Breast epithelium (tissue), 4 donors: ENCODE data around the gene MPP1. TPM values are rescaled to one million over a fixed set of nuclear protein-coding genes. Genes with fewer than 3 reads are reported as not detected.

Source experiments
- DNase-seq, 2 donors: peaks; one replicate each; pipeline ENCODE4 v3.0.0-alpha.2; 2019; ENCODE audit warnings: low spot score in 2 of 2
- H3K27ac ChIP-seq, 2 donors: fragments of 200-600 bp; sonication (generic) in 1 of 2; one replicate each; pipeline ENCODE4 v1.5.1; 2016 to 2019; ENCODE audit warnings: mild to moderate bottlenecking in 1 of 2
- H3K27me3 ChIP-seq, 2 donors: fragments of 200-600 bp; sonication (generic) in 1 of 2; one replicate each; pipeline versions ENCODE4 v1.5.1 to v1.6.0; 2017 to 2019; ENCODE audit warnings: control low read depth in 1 of 2, mild to moderate bottlenecking in 1 of 2
- H3K36me3 ChIP-seq: fragments of 200-600 bp; one replicate; pipeline ENCODE4 v1.5.1; 2019
- H3K4me1 ChIP-seq, 2 donors: fragments of 200-600 bp; sonication (generic); one replicate each; pipeline ENCODE4 v1.5.1; 2016 to 2019; ENCODE audit warnings: control low read depth in 1 of 2
- H3K4me3 ChIP-seq, 3 donors: fragments of 200-600 bp; sonication (generic); 1 replicate in 2 of 3; 2 replicates in 1 of 3; pipeline ENCODE4 v1.5.1; 2016 to 2019; ENCODE audit warnings: mild to moderate bottlenecking in 3 of 3, moderate library complexity in 2 of 3
- H3K9me3 ChIP-seq, 2 donors: fragments of 200-600 bp; sonication (generic) in 1 of 2; one replicate each; pipeline ENCODE4 v1.5.1; 2016 to 2019; ENCODE audit warnings: control low read depth in 1 of 2
- POLR2A ChIP-seq: fragments of 450-650 bp; IDR thresholded peaks from one replicate; pipeline ENCODE4 v1.6.1; 2016; ENCODE audit warnings: antibody characterized with exemption, mild to moderate bottlenecking, moderate library complexity
- POLR2AphosphoS5 ChIP-seq, 3 donors: sonication (generic); formaldehyde crosslinking; IDR thresholded peaks; one replicate each; pipeline ENCODE4 v1.6.1; 2017; ENCODE audit warnings: antibody characterized with exemption in 3 of 3
- intact Hi-C: fragments of 100-400 bp; cut with DNase I; formaldehyde crosslinking; loops from one replicate; pipeline ENCODE4 v1.15.1; 2023; ENCODE audit warnings: low total_unique reads
- total RNA-seq, 3 donors: library from RNA; depleted of rRNA; stranded (reverse); fragments of >200 nt; gene quantifications; one replicate each; pipeline ENCODE4 v1.1.0, GENCODE V29; 2016
- TF ChIP-seq, protein P1 (sequence below), 3 donors: fragments of 450-650 bp; IDR thresholded peaks; one replicate each; pipeline ENCODE4 v1.5.1; 2016 to 2017; ENCODE audit warnings: antibody characterized with exemption in 3 of 3, mild to moderate bottlenecking in 3 of 3, moderate library complexity in 3 of 3

Gene MPP1
- total RNA-seq, 3 donors from 2014 or later, result 19.3 to 55.4 (median 24.3) TPM

DNA sequence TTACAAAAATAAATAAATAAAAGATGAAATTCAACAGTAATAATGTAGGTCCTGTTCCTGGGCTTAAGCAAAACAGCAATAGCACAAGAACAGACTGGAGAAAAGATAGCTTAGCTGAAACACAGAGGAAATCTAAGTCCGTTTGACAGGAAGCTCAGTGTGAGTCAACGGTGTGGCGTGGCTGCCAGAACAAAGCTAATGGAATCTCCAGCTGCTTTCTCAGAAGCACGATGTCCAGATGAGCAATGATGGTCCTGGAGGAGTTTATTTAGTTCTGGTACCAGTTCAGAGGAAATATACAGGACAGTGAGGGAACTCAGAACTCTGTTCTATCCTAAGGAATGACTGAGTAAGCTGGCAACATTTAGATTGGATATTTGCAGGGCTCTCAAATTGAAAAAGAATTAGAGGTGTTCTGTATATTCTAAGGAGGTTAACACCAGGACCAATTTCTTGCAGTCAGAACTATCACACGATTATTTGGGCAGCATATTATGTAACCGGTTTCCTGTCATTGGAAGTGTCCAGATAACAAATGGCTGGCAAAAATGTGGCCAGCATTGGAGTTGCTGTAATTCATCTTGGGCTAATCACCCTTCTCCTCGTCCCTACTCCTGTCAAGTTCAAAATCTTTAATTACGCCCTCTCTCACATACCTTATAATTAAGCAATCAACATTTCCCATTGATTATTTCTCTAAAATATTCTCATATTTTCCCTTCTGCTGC is 67.1 kb downstream of the MPP1 start:
- DNase-seq, result no peak
- Histone ChIP-seq H3K4me3 (no peak overlapping the region), H3K27ac (peak overlapping the region in 1 of 2 donors; percentile 36), H3K36me3 (no peaks in the 10 kb centered on the region), H3K4me1 (no peaks in the 10 kb centered on the region), H3K9me3 (no peaks in the 10 kb centered on the region), H3K27me3 (peaks cover 0 to 10% of the 10 kb centered on the region in 2 donors)
- intact Hi-C loops, result no loop called here
- TF ChIP-seq, protein P1, sequence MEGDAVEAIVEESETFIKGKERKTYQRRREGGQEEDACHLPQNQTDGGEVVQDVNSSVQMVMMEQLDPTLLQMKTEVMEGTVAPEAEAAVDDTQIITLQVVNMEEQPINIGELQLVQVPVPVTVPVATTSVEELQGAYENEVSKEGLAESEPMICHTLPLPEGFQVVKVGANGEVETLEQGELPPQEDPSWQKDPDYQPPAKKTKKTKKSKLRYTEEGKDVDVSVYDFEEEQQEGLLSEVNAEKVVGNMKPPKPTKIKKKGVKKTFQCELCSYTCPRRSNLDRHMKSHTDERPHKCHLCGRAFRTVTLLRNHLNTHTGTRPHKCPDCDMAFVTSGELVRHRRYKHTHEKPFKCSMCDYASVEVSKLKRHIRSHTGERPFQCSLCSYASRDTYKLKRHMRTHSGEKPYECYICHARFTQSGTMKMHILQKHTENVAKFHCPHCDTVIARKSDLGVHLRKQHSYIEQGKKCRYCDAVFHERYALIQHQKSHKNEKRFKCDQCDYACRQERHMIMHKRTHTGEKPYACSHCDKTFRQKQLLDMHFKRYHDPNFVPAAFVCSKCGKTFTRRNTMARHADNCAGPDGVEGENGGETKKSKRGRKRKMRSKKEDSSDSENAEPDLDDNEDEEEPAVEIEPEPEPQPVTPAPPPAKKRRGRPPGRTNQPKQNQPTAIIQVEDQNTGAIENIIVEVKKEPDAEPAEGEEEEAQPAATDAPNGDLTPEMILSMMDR (IDR thresholded peaks at IDR 0.05), result no peak
- TF ChIP-seq POLR2AphosphoS5 (IDR thresholded peaks at IDR 0.05) (no peak), POLR2A (no peak)

DNA sequence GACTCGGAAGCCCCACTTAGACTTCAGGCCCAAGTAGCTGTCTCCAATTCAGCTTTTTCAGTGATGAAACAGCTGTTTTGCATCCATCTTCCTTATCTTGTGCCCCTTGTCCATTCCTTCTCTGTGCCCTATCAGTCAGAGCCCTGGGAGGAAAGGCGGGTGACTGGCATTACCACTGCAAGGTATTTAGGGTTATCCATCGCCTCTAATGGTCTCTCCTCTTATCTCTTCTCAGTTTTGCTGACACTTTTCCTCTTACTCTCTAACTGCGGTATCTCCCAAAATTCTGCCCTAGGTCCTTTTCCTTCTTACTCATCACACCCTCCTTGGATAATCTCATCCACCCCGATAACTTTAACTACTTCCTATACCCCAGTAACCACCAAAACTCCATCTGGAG is 68.1 kb downstream of the MPP1 start:
- TF ChIP-seq, protein P1 (IDR thresholded peaks at IDR 0.05), result no peak
- TF ChIP-seq POLR2AphosphoS5 (IDR thresholded peaks at IDR 0.05), result no peak
- no peak for TF ChIP-seq POLR2A
- no peak for DNase-seq
- Histone ChIP-seq H3K4me3 (no peak overlapping the region), H3K9me3 (no peaks in the 10 kb centered on the region), H3K27ac (peak overlapping the region in 1 of 2 donors; percentile 26), H3K36me3 (no peaks in the 10 kb centered on the region), H3K4me1 (no peaks in the 10 kb centered on the region), H3K27me3 (peaks cover 0 to 10% of the 10 kb centered on the region in 2 donors)
- intact Hi-C loops, result no loop called here

DNA sequence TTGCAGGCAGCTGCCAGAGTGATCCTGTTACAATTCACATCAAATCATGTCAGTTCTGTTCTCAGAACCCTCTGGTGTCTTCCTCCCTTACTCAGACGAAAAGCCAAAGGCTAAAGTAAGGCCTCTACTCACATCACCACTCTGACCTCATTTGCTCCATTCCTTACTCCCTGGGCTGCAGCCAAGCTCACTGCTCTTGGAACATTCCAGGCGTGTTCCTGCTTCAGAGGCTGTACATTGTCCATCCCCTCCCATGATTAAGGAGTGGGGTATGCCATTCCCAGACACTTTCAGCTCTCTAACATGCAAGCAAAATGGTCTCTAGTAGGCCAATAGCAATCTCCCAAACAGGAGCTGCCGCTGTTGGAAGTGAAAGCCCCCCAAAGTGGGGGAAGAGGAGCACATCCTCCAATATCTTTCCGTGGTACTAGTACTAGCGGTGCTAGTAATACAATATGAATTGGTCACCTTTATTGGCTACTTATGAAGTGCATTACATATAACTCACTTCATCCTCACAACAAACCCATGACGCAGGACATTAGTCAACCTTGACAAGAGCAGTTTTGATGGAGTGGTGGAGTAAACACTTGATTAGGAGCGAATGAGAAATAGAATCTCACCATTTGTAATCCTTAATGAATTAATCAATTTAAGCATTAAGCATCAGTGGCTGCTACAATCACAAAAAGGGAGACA is 69.4 kb downstream of the MPP1 start:
- intact Hi-C loops, result no loop called here
- Histone ChIP-seq H3K36me3 (no peaks in the 10 kb centered on the region), H3K27me3 (peaks cover 0 to 10% of the 10 kb centered on the region in 2 donors), H3K9me3 (no peaks in the 10 kb centered on the region), H3K4me3 (no peak overlapping the region), H3K4me1 (no peaks in the 10 kb centered on the region), H3K27ac (peak overlapping the region in 1 of 2 donors; percentile 69)
- DNase-seq, result no peak
- TF ChIP-seq POLR2AphosphoS5 (IDR thresholded peaks at IDR 0.05) (no peak), POLR2A (no peak)
- TF ChIP-seq, protein P1 (IDR thresholded peaks at IDR 0.05), result no peak

DNA sequence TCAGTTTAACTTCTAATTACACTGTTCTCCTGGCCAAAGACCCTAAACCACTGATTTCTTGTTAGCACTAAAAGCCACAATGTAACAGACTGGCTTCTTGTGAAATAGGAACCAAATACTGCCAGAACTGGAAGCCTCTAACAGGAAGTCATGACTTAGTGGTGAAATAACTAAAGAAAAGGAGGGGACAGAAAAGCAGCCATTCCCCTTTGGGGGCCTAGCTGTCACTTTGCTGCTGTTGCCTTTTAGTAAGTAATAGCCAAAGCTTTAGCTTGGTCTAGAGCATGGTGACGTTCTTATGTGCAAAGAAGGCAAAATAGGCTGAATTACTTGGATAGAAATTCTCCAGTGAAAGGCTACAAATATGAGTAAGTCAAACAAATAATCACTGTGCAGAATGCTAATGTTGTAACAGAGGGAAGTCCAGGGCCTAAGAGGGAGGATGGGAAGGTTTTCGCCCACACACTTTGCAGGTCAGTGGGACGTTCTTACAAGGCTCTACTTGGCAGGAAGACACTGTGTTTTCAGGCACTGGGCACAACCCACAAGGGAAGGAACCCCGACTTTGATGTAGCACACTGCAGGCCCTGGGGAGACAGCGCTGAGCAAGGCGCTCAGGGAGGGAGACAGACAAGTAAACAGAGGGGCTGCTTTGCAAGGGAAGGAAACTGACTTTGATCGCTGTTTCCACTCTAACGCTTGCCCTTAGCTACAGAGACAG is 71.1 kb downstream of the MPP1 start:
- H3K36me3 ChIP-seq, result no peaks in the 10 kb centered on the region
- H3K9me3 ChIP-seq, result no peaks in the 10 kb centered on the region
- DNase-seq, result peak in 1 of 2 donors; percentile 40
- intact Hi-C loops, result no loop called here
- H3K27ac ChIP-seq, result peak overlapping the region; percentile 71 to 89
- TF ChIP-seq POLR2A, result no peak
- TF ChIP-seq POLR2AphosphoS5 (IDR thresholded peaks at IDR 0.05), result no peak
- TF ChIP-seq, protein P1 (IDR thresholded peaks at IDR 0.05), result no peak
- no peaks in the 10 kb centered on the region for H3K4me1 ChIP-seq
- H3K4me3 ChIP-seq, result no peak overlapping the region
- peaks cover 0 to 7% of the 10 kb centered on the region in 2 donors for H3K27me3 ChIP-seq
